GM19193 (cell line): ENCODE results near the gene ZNF423.

ENCODE experiments used
- POLR2A ChIP-seq: IDR thresholded peaks from 4 replicates; pipeline ENCODE4 v1.6.1; 2011; ENCODE audit not compliant: insufficient read depth, insufficient read length; ENCODE audit errors: extremely low read depth

Gene ZNF423

GRCh38 chr16:49734331-49734730 lies 121.6 kb downstream of the ZNF423 start:
- TF ChIP-seq POLR2A: no peak

DNA sequence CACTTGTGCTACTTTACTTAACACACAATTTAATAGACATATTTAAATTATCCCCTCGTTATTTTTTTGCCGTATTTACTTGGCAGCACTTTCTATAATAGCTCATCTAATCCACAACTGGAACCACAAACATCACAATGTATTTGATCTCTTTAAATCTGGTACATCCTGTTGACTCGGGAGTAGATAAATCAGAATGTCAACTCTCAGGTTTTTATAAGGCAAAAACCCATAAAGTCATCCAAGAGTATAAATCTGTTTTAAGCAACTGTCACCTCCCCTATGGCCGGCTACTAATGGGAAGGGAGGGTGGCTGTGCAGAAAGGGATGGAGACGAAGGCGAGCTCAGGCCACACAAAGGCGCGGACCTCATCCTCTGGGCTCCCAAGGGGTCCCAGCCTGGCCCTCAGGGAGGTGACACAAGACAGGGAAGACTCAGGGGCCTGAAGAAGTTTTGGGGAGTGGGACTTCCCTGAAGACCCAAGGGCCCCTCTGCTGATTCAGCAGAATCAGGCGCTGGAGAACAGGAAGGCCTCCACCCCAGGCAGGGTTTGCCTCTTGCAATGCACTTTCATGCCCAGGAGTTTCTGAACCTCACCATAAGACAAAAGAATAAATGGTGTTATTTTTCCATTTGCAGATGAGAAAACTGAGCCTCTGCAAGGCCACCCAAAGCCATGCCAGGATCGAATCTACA lies 122.5 kb downstream of the ZNF423 start:
- no peak for TF ChIP-seq POLR2A

GRCh38 chr16:49731911-49732310 lies 124.0 kb downstream of the ZNF423 start:
- no peak for TF ChIP-seq POLR2A

DNA sequence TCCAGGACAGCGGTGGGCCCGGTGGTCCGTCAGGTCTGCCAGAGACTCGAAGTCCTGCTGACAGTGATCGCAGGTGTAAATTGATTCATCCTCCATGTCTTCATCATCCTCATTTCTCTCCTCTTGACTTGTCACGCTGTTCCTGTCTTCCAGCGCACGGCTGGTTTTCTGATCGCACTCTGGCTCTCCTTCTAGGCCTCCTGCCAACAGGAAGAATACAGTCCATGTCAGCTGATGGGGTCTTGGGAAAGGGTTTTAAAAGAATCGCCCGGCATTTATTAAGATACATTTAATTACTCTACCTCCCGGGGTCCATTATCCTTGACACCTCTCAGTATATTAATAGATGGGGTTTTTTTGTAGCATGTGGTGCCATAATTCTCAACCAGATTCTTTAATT lies 125.1 kb downstream of the ZNF423 start:
- no peak for TF ChIP-seq POLR2A

DNA sequence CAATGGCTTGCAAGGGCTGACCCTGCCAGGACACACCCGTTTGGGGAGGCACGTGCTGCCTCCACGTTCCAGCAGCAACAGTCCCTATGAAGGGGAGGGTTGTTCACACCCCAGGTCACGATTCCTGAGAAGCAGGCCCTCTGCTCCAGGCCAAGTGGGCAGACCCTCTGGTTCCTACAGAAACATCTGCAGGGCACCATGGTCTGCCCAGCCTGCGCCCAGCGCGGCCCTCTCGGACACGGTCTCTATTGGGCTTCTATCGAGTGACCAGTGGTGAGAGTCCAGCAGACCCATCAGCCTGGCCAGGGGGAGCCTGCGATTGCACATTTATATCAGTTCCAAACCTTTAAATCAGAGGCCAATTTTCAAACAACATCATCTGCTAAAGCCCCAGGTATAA lies 128.3 kb downstream of the ZNF423 start:
- no peak for TF ChIP-seq POLR2A

- TF ChIP-seq POLR2A: no peak
Measured at GRCh38 chr16:49726155-49726554, 129.8 kb downstream of the ZNF423 start.

DNA sequence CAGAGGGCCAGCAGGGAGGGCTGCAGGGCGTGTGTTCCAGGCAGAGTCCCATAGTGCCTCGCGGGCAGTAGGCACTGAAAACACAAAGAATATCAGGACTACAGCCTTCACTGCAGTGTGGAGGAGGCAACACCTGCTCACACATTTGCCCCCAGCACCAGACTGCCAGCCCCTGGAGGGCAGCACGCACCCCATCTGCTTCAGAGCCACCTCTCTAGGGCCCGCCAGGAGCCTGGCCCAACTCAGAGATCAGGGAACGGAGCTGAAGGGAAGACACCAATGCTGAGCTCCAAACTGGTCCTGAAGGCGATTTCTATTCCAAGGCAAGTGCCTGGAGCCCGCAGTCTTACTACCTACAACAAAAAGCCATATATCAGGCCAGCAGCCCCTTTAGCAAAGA lies 130.3 kb downstream of the ZNF423 start:
- no peak for TF ChIP-seq POLR2A

GRCh38 chr16:49724774-49725173 lies 131.1 kb downstream of the ZNF423 start:
- TF ChIP-seq POLR2A: no peak

DNA sequence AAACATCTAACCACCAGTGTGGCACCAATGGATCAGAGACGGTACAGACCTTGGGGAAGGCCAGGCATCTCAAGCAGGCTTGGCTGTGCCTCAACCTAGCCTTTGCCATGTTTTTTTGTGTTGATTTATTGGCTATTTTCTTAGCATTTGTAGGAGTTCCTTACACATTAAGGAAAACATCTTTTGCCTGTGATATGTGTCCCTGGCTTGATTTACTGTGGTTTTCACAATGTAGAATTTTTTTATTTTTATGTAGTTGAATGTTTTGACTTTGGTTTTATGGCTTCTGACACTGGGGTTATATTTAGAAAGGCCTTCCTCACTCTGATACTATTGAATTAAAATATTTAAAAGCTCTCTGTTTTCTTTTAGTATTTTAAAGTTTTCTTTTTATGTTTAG lies 132.6 kb downstream of the ZNF423 start:
- TF ChIP-seq POLR2A: no peak

GRCh38 chr16:49720225-49720624 lies 135.7 kb downstream of the ZNF423 start:
- TF ChIP-seq POLR2A: no peak

- TF ChIP-seq POLR2A: no peak
Measured at GRCh38 chr16:49717689-49718088, 138.2 kb downstream of the ZNF423 start.

DNA sequence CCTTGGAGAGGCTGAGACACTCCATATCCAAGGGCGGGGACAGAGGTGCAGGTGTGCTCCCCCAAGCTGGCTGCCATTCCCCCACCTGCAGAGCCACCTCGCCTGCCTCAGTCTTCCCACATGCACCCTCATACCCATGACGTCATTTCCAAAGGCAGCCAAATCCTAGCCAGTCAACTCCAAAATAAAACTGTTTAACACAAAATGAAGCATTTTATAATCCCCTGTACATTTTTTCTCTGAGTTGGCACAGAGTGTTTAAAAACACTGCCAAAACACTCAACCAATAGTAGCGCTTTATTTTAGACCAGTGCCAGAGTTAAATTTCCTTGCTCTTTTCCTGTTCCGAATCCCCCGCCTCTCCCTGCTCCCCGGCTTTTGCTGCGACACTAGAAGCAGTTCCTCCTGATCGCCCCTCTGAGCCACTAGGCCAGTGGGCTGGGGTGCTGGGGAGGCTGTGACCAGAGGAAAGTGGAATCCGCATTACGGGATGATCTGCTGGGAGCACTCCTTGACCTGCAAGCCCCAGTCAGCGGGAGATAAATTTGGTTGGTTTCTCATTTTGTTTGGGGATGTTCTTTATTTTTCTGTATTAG lies 139.5 kb downstream of the ZNF423 start:
- no peak for TF ChIP-seq POLR2A

DNA sequence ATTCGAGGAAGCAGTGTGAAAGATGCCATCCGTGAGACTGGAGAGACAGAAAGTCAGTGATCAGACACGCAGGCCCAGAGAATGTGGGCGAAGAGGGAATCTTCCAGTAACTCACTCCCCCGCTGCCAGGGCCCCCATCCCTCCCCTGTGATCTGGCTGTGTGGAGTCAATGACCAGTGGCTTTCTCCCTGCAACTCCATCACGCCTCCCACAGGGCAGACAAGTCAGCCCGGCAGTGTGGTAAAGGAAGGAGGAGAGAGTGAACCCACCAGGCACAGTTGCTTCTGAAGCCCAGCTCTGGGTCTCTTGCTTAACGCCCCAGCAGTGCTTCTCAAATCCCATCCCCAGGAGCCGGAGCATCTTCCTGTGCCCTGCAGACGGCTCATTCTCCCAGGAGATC lies 142.1 kb downstream of the ZNF423 start:
- TF ChIP-seq POLR2A: no peak

DNA sequence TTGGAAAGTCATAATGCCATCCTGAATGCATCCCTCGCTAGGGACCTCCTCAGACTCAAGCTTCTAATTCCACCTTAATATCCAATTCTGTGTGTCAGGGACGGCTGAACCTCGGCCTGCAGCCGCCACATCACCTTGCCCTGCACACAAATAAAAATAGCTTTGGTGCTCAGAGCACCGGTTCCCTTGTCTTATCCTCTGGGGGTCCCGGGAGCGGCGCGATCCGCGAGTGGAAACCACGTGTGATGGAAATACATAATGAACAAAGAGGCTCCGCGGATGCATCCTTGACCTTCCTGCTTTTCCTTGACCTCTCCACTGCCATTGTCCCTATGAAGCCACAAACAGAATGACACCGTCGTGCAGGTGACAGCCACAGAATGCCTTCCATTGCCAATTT lies 143.4 kb downstream of the ZNF423 start:
- TF ChIP-seq POLR2A: no peak

GRCh38 chr16:49712106-49712505 lies 143.8 kb downstream of the ZNF423 start:
- TF ChIP-seq POLR2A: no peak

DNA sequence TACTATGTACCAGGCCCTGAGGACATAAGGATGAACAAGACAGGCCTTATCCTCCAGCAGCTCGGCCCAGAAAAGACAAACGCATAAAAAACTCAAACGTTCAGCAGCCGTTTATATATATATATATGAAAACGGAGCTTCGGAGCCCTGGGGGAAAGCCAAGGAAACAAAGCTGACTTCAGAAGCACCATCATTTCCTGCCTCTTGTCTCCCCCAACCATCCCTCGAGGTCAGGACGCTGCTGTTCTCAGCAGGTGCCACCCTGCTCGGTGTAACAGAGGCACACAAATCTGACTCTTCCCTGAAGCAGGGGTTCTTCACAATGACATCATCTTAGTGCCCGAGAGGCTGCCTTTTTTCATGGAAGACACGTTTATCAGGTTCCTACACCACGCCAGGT lies 146.9 kb downstream of the ZNF423 start:
- no peak for TF ChIP-seq POLR2A

GRCh38 chr16:49708491-49708890 lies 147.4 kb downstream of the ZNF423 start:
- TF ChIP-seq POLR2A: no peak
